NCI-H510A treated with DMSO at 0.1 percent for 48 hours (cell line): ENCODE measurements around the gene RBM25.

ENCODE experiments used
- DNase-seq: peaks from one replicate; lab custom pipeline; 2025; lab: John Stamatoyannopoulos, UW

RBM25 gene

DNA sequence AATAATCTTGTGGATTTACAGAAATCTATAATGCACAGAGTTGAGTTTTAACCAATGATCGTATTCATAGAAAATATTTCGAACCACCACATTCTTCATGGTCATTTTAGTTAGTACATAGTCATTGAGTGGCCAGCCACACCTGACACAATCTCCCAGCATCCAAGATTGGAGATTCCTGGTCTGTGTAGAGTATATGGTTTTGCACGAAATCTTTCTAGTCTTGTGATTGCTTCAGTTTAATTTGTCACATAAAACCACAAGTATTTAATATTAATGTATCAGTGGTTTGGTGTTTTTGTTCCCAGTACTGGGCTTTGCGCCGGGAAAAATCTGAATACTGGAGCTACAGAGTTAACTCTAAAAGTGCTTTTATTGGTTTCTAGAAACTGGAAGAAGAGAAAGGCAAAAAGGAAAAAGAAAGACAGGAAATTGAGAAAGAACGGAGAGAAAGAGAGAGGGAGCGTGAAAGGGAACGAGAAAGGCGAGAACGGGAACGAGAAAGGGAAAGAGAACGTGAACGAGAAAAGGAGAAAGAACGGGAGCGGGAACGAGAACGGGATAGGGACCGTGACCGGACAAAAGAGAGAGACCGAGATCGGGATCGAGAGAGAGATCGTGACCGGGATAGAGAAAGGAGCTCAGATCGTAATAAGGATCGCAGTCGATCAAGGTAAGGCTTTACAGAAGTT, 44.6 kb downstream of the RBM25 start:
- DNase-seq: no peak

DNA sequence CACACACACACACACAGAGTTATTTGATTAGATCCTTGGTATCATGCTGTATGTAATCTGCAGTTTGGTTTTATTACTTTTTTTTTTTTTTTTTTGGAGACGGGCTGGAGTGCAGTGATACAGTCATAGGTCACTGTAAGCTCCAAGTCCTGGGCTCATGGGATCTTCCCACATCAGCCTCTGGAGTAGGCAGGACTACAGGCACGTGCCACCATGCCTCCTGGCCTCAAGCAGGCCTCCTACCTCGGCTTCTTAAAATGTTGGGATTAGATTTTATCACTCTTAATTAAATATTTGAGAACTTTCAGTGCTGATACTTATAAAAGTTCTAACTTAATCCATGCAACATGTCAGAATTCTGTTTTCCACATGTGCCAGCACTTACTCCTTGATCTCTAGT, 46.7 kb downstream of the RBM25 start:
- no peak for DNase-seq

DNA sequence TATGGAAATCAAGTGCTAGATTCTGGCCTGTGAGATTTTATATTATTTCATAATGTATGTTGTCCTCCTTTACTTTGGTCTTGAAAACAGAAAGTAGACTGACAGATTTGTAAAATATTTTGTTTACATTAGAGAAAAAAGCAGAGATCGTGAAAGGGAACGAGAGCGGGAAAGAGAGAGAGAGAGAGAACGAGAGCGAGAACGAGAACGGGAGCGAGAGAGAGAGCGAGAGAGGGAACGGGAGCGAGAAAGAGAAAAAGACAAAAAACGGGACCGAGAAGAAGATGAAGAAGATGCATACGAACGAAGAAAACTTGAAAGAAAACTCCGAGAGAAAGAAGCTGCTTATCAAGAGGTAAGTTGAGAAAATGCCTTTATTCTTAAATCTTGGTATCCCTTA, 47.4 kb downstream of the RBM25 start:
- DNase-seq: no peak

DNA sequence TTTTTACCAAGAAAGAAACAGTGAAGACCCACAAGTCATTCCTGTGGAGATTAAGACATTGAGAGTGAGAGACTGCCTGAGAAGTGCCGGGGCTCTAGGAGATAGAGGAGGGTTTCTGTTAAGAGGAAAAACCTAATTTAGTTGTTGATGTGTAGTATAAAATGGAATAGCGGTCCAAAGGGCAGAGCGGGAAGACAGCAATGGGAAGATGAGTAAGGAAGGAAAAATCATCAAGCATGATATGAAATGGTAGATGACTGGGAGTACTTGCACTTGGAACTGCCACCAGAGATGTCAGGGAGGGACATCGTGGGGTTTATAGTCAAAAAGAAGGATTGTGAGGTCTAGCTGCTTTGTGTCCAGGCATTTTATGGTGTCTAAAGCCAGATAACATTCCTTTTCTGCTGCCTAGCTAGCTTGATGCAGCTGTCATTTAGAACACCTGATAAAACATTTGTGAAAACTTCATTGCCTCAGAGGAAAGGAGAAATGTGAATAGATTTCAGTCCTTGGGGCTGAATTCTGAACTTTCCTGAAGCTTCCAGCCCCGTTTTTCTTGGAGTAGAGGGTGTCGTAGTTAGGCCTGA, 57.8 kb downstream of the RBM25 start:
- no peak for DNase-seq

DNA sequence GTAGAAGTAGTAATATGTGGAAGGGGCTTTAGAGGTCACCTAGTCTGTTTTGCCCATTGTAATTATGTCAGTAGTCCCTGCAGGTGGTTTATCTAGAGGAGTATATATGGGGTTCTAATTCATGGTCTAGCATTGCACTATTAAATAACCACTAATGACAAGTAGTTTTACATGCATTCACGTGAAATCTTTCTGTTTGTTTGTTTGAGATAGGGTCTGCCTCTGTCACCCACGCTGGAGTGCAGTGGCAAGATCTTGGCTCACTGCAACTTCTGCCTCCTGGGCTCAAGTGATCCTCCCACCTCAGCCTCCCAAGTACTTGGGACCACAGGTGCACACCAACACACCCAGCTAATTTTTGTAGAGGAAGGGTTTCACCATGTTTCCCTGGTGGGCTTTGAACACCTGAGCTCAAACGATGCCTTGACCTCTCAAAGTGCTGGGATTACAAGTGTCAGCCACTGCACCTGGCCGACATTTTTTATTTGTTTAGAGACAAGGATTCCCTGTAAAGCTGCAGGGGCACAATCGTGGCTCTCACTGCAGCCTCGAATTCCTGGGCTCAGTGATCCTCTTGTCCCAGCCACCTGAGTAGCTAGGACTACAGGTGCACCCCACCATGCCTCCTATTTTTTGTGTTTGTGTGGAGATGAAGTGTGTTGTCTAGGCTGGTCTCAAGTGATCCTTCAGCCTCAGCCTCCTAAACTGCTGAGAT, 66.0 kb downstream of the RBM25 start:
- DNase-seq: no peak

DNA sequence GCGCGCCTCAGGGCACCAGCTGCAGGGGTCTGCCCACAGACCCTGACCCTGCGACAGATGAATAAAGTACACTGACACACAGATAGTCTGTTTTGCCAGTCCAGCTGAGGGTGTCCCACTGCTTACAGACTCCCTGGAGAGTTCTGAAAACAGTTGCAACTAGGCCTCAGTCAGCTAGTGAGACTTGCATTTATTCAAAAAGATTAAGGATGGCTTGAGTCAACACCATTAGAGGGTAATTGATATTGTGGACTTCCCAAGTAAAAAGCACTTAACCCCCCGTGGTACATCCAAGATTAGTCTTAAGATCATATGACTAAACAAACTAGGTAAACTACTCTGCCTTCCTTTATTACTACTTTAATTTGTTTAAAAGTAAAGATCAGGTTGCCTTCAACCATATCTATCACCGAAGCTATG, 66.8 kb downstream of the RBM25 start:
- DNase-seq: peak; percentile 20

DNA sequence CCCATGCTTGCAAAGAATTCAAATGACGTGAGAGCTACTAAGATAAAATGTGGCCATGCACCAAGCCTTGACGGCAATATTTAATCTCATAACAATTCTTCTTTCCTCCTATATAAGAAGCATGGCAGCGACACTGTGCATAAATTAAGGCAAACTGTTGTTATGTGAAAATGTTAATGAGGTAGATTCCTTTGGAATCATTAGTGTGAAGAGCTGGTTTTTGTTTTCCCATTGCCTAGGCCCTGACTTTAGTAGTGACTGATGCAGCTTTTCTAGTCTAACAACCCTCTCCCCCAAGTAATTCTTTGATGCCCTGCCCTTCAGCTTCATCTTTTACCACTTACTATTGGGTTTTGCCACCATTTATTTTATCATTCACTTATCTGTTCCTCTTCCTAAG, 67.4 kb downstream of the RBM25 start:
- no peak for DNase-seq

DNA sequence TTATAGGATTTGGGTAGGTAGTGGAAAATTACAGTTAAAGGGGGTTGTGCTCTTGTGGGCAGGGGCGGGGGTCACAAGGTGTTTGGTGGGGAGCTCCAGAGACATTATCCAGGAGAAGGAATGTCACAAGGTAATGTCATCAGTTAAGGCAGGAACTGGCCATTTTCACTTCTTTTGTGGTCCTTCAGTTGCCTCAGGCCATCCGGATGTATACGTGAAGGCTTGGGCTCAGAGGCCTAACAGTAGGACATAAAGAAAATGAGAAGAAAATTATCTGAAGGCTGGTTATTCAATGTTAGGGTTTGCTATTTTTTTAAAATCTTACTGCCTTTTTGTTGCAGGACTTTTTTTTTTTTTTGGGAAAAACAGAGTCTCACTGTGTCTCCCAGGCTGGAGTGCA, 75.5 kb downstream of the RBM25 start:
- no peak for DNase-seq

DNA sequence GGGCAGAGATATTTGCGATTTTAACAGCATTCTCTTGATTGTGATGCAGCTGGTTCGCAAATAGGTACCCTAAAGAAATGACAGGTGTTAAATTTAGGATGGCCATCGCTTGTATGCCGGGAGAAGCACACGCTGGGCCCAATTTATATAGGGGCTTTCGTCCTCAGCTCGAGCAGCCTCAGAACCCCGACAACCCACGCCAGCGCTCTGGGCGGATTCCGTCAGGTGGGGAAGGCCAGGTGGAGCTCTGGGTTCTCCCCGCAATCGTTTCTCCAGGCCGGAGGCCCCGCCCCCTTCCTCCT, 77.7 kb downstream of the RBM25 start:
- DNase-seq: peak; percentile 53

DNA sequence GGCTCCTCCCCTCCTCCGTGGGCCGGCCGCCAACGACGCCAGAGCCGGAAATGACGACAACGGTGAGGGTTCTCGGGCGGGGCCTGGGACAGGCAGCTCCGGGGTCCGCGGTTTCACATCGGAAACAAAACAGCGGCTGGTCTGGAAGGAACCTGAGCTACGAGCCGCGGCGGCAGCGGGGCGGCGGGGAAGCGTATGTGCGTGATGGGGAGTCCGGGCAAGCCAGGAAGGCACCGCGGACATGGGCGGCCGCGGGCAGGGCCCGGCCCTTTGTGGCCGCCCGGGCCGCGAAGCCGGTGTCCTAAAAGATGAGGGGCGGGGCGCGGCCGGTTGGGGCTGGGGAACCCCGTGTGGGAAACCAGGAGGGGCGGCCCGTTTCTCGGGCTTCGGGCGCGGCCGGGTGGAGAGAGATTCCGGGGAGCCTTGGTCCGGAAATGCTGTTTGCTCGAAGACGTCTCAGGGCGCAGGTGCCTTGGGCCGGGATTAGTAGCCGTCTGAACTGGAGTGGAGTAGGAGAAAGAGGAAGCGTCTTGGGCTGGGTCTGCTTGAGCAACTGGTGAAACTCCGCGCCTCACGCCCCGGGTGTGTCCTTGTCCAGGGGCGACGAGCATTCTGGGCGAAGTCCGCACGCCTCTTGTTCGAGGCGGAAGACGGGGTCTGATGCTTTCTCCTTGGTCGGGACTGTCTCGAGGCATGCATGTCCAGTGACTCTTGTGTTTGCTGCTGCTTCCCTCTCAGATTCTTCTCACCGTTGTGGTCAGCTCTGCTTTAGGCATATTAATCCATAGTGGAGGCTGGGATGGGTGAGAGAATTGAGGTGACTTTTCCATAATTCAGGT, 78.3 kb downstream of the RBM25 start, which contains the start of gene PSEN1:
Gene PSEN1 (plus strand): TSS at position 121 of the 839 bp plus-strand sequence. CDS start 11,513 bp downstream, outside the sequence.
- peak; percentile 90 for DNase-seq

DNA sequence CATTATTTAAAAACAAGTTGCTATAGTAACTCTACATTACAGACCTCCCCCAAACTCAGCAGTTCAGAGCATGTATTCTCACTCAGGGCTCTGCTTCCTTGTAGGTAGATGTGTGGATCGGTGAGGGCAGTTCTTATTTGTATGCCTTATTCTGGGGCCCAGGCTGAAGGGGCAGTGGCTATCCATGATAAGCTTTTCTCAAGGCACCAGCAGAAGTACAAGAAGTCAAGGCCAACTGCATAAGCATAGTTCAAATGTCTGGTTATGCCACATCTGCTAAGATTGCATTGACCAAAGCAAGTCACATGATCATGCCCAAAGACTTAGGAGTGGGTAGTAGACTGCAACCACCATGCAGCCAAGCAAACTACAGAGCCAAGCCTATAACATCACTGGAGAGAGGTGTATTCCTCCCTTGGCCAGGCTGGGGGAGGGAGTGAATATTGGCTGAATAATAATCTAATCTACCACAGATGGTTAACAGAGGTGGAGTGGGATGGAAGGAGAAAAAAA, 82.5 kb downstream of the RBM25 start:
- no peak for DNase-seq

DNA sequence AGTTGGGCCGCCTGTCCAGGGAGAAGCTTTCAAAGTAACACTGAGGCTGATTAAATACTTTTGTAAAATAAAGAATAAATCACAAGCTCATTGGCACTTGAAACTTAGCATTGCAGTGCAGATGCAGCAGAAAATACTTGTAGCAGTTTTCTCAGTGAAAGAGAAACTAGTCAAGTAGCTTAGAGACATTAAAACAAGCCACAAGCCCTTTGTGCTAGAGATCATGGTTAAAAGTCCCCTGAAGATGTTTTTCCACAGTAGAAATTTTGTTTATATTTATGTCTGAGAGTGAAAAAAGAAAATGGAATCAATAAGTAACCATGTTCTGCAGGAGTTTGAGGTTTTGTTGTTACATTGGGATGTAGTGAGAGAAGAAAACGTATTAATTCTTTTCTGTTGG, 83.9 kb downstream of the RBM25 start:
- DNase-seq: no peak

DNA sequence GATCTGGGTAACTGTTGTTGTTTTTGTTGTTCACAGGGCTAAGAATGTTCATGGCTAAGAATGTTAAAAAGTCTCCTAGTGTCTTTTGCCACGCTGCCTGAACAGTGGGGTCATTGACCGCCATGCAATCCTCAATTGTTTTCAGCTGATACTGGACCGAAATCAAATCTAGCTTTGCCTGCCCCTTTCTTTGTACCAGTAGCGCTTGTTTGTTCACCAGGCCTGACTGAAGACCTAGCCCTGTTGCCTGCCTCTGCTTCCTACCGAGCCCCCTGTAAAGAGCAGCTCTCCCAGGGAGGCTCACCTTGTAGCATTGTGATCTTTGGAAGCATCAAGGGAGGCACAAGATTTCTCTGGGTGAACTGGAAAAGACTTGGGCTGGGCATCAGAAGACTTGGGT, 84.7 kb downstream of the RBM25 start:
- DNase-seq: no peak

DNA sequence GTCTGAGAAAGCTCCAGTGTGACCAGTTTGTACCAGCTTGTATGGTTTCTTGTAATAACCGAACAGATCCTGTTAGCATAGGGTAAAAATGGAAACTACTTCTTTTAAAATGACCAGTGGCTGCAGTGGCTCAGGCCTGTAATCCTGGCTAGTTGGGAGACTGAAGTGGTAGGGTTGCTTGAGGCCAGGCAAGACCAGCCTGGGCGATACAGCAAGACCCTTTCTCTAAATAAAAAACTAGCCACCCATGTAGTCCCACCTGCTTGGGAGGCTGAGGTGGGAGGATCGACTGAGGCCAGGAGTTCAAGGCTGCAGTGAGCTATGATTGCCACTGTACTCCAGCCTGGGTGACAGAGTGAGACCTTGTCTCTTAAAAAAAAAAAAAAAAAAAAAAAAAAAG, 85.3 kb downstream of the RBM25 start:
- DNase-seq: no peak

DNA sequence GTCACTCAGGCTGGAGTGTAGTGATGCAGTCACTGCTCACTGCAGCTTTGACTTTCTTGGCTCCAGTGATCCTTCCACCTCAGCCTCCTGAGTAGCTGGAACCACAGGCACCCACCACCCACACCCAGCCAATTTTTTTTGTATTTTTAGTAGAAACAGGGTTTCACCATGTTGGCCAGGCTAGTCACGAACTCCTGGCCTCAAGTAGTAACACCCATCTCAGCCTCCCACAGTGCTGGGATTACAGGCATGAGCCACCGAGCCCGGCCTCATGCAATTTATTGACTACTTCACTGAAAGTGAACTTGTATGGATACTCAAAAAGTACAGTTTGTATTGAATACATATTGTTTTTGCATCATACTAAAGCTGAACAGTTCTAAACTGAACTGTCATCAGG, 87.0 kb downstream of the RBM25 start:
- no peak for DNase-seq

DNA sequence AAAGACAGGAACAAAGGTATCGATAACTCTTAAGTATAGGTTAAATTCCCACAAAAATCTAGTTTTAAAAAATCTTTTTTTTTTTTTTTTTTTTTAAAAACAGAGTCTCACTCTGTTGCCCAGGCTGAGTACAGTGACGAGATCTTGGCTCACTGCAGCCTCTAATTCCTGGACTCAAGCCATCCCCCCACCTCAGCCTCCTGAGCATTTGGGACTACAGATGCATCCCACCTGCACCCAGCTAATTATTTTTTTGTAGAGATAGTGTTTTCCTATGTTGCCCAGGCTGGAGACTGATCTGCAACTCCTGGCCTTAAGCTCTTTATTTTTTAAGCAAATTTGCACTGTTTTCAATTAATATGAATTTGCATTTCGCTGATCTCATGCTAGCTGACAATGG, 87.8 kb downstream of the RBM25 start:
- no peak for DNase-seq

DNA sequence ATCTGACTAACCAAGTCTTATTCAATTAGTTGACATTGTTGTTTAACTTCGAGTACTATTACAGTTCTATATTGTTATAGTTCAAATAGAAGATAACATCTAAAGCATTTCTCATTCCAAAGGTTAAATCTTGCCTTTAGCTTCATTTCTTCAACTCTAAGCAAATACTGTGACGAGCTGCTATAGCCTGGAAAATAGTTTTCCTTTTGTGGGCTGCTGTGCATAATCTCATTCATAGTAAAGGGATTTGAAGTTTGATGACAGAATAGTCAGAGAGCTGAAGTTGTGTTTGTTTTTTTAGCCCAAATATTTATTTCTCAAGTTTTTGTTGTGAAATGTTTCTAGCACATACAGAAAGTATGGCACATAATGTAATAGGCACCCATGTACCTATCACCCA, 91.4 kb downstream of the RBM25 start:
- DNase-seq: no peak

DNA sequence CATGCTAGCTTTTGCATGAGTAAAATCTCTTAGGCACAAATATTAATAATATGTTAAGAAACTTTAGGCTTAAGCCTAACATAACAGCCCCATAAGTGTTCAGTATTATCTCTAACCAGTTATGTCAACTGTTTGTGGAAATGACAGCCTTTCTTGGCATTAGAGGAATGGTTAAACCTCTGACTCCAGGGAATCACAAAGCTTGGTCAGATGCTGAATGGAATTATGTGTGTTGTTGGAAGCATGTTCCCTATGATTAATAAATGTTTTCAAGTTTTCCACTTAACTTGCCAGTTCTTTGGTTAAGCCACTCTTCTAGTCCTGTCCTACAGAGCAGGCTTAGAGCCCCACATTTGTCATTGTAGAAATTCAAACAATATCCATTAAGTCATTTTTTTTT, 94.9 kb downstream of the RBM25 start:
- no peak for DNase-seq

DNA sequence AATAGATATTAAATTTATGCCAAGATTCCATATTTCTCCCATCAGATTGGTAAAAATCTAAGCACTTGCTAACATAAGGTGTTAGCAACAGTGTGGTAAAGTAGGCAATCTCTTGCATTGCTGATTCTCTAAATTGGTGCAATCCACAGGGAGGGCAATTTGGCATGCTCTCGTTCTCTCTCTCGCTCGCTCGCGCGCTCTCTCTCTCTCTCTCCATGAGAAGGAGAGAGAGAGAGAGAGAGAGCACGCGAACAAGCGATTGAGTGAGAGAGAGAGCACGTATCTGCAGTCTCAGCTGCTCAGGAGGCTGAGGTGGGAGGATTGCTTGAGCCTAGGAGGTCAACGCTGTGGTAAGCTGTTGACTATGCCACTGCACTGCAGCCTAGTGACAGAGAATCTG, 103.9 kb downstream of the RBM25 start:
- DNase-seq: no peak

DNA sequence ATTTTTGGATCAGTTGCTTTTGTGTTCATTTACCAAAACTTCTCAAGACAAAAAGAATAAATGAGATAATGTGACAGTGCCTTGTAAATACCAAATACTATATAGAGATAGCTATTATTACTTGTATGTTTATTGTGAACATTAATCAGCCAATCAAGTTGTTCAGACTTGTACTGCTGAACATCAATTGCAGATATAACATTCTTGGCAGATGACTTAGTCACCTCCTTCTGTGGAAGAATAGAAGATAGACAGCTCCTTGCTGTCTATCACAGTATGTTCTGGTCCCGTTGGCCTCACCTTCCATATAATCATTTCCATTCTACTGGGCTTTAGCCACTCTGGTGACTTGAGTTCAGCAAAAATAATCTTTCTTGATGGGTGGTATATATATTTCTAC, 108.1 kb downstream of the RBM25 start:
- no peak for DNase-seq

DNA sequence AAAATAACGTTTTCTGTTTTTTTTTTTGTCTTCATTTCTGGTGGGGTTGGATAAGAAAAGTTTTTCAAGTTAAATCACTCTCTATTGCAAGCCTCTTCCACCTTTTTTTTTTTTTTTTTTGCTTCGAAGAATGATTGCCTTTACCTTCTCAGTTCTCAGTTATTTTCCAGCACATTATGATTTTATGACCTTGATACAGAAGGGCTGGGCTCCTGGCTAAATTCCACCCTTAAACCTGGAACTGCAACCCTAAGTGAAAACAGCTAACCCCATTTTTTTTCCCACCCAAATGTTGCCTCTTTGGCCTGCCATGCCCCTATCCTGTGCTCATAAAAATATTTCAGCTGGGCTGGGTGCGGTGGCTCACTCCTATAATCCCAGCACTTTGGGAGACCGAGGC, 109.4 kb downstream of the RBM25 start:
- DNase-seq: no peak

DNA sequence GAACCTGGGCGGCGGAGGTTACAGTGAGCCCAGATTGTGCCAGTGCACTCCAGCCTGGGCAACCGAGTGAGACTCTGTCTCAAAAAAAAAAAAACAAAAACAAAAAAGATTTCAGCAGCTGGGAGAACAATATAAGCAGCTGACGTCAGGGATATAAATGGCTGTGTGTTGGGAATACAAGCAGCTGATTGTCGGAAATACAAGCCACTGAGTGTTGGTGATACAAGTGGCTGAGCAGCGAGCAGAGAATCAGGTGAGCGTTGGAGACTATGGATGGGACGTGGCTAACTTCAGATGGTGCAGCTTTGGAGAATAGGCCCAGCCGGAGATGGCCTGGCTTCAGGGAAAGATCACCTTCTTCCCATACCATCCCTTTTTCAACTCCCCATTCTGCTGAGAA, 109.9 kb downstream of the RBM25 start:
- no peak for DNase-seq

DNA sequence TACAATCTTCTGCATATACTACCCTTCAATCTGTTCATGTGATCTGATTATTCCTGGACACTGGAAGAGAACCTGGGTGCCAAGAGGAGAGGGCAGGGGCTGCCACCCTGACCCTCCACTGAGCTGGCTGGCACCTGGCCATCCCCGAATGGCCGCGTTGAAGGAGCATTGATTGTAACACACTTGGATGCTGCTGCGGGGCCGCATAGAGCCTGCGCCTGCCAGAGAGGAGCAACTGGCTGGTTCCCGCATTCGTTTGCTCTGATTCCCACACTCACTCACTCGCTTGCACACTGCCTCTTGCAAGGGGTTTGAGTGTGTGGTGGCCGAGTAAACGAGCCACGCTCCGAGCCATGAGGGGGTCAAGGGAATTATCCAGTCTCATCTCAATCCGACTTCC, 110.4 kb downstream of the RBM25 start:
- no peak for DNase-seq
